Heart left ventricle (tissue), 13 donors: ENCODE data around the gene STAP2.

Experiments used
- POLR2A ChIP-seq, 2 donors: fragments of 450-650 bp; IDR thresholded peaks; one replicate each; pipeline ENCODE4 v1.6.1; 2017; ENCODE audit warnings: antibody characterized with exemption in 2 of 2, mild to moderate bottlenecking in 2 of 2, moderate library complexity in 2 of 2
- TF ChIP-seq, protein P1 (sequence below), 12 donors: fragments of 200-600 bp; sonication (generic) in 4 of 12; IDR thresholded peaks; one replicate each; pipeline versions ENCODE4 v1.5.0 to v1.8.0; 2018 to 2022; ENCODE audit warnings: antibody characterized with exemption in 12 of 12, mild to moderate bottlenecking in 5 of 12
- donor health status: ischemic (EF 13 %, LVEDD 7.1; RV severe dilation, severe dysfunction).
- donor health status: DM: no; HTN: yes; CAD: no.
- donor health status: DM: no; HTN: no; CAD: no.
- donor health status: ischemic (EF 25% LVEDD 6.9; RV normal size, moderate dysfunction).
- donor health status: ischemic (EF 25% LVEDD 5.7; RV mildly dilated, moderate dysfunction).
- donor health status: ischemic (EF 35%, LVEDD 5.7; RV mildly dilated, moderate dysfunction).
- donor health status: nonischemic (EF 11% LVEDD 7.7; RV severe dilation, severe dysfunction).
- donor health status: DM: yes; HTN: yes; CAD: no.
- donor health status: PGD.
- donor health status: ischemic (EF 29% LVEDD 5.4; RV normal size, mild dysfunction).
- donor health status: nonischemic (EF 23%, LVEDD 6.1; RV moderate dilation, normal function).

DNA sequence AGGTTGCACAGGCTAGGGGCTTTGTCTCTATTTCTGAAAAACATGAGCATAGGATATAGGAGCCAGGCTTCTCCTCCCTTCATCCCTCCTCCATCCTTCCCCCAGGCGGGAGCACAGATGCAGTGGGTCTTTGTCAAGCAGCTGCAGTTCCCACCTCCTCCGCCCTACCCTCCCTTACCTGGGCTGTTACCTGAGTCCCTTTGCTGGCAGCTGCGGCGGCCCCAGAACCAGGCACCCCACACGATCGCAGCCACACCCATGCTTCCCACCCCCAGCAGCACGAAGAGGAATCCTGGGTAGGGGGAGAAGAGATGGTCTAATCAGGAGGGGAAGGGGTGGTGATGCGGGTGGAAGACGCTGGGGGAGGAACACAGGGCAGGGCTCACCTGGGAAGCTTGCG, 44.2 kb downstream of the STAP2 start:
- TF ChIP-seq POLR2A (IDR thresholded peaks at IDR 0.05) = no peak
- TF ChIP-seq, protein P1, sequence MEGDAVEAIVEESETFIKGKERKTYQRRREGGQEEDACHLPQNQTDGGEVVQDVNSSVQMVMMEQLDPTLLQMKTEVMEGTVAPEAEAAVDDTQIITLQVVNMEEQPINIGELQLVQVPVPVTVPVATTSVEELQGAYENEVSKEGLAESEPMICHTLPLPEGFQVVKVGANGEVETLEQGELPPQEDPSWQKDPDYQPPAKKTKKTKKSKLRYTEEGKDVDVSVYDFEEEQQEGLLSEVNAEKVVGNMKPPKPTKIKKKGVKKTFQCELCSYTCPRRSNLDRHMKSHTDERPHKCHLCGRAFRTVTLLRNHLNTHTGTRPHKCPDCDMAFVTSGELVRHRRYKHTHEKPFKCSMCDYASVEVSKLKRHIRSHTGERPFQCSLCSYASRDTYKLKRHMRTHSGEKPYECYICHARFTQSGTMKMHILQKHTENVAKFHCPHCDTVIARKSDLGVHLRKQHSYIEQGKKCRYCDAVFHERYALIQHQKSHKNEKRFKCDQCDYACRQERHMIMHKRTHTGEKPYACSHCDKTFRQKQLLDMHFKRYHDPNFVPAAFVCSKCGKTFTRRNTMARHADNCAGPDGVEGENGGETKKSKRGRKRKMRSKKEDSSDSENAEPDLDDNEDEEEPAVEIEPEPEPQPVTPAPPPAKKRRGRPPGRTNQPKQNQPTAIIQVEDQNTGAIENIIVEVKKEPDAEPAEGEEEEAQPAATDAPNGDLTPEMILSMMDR (IDR thresholded peaks at IDR 0.05) = no peak
